Measurements from ENCODE around the gene LIPE.

- TF ChIP-seq EZH2 (IDR thresholded peaks at IDR 0.05; ENCODE audit: borderline replicate concordance, low read depth, low read length, poor library complexity, severe bottlenecking) (no peak), CTCF (conservative IDR thresholded peaks at IDR 0.05; ENCODE audit: low read depth, low read length) (no peak)
These were observed 39.5 kb upstream of the LIPE start for GRCh38 chr19:42466521-42467182.

All from A673 (cell line).